GM18520 (cell line): ENCODE results near the gene DSE.

ENCODE experiments used
- ATAC-seq: cut with Tn5 transposase; IDR thresholded peaks from one replicate; pipeline ENCODE4 v1.9.1; 2021; ENCODE audit not compliant: unreplicated experiment

Gene DSE

GRCh38 chr6:116386581-116387299 is 16.0 kb downstream of the DSE start:
- ATAC-seq: no peak

GRCh38 chr6:116387374-116387773 is 16.6 kb downstream of the DSE start:
- peak; percentile 63 for ATAC-seq

- ATAC-seq: no peak
Observed at GRCh38 chr6:116388924-116389323, 18.2 kb downstream of the DSE start.

- ATAC-seq: no peak
Observed at GRCh38 chr6:116389357-116389756, 18.6 kb downstream of the DSE start.

GRCh38 chr6:116390581-116390980 is 19.8 kb downstream of the DSE start:
- peak; percentile 50 for ATAC-seq

GRCh38 chr6:116392132-116393013 is 21.6 kb downstream of the DSE start:
- ATAC-seq: no peak

- ATAC-seq: no peak
Observed at GRCh38 chr6:116393430-116393829, 22.7 kb downstream of the DSE start.

GRCh38 chr6:116395647-116396046 is 24.9 kb downstream of the DSE start:
- ATAC-seq: no peak

- ATAC-seq: no peak
Observed at GRCh38 chr6:116396441-116396840, 25.7 kb downstream of the DSE start.

- ATAC-seq: no peak
Observed at GRCh38 chr6:116397914-116398313, 27.2 kb downstream of the DSE start.

GRCh38 chr6:116398316-116399010 is 27.7 kb downstream of the DSE start:
- no peak for ATAC-seq

GRCh38 chr6:116399287-116399686 is 28.5 kb downstream of the DSE start:
- ATAC-seq: no peak

- ATAC-seq: no peak
Observed at GRCh38 chr6:116400328-116400727, 29.6 kb downstream of the DSE start.

- ATAC-seq: no peak
Observed at GRCh38 chr6:116402108-116402937, 31.6 kb downstream of the DSE start.

GRCh38 chr6:116403205-116403604 is 32.5 kb downstream of the DSE start:
- ATAC-seq: no peak

- ATAC-seq: no peak
Observed at GRCh38 chr6:116404696-116405095, 33.9 kb downstream of the DSE start.

- peak; percentile 56 for ATAC-seq
Observed at GRCh38 chr6:116405138-116405537, 34.4 kb downstream of the DSE start.

- ATAC-seq: no peak
Observed at GRCh38 chr6:116405652-116406356, 35.1 kb downstream of the DSE start.

GRCh38 chr6:116406678-116407345 is 36.1 kb downstream of the DSE start:
- no peak for ATAC-seq

- ATAC-seq: no peak
Observed at GRCh38 chr6:116408491-116408890, 37.7 kb downstream of the DSE start.
